ENCODE measurements around the gene ZNF264. TPM values are rescaled to one million over a fixed set of nuclear protein-coding genes. Genes with fewer than 3 reads are reported as not detected.

ZNF264 gene
- total and polyA plus RNA-seq, 2 of the 8 experiments (the other 6 are each of a cell fraction or from before 2014, with no cell fraction given): 3.6 to 20.0 TPM

DNA sequence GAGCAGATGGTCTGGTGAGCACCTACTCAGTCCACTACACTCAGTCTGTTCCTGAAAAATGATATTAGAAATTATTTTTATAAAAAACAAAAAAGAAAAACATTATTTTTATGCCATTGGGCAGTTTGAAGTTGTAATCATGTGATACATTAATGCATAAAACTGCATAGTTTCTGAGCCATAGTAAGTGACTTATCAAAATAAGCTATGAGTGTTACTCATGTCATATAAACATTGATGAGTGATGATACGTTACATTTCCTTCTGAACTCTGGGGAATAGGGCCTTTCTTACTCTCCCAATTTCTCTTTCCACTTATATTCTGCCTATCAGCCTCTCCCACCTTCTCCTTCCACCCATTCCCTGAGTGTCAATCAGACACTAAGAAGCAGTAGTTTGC lies 58.0 kb downstream of the ZNF264 start:
- H3K36me3 ChIP-seq (ENCODE audit: control insufficient read depth in 2 of 4, insufficient read depth in 4 of 4, low read length in 3 of 4): peaks cover 8 to 52% (median 41%) of the 10 kb centered on the region in 4 experiments; a peak in 7 of 8 replicates
- POLR2A ChIA-PET (ENCODE audit: partially characterized antibody): no interaction called here
- FAIRE-seq: no peak

More for the DNA sequence above, 58.0 kb downstream of the ZNF264 start:
- Histone ChIP-seq H4K20me1 (replicated peaks in 1 of 2; ENCODE audit: control insufficient read depth in 1 of 2, insufficient read depth in 2 of 2, low read length in 2 of 2) (peaks cover 3 to 4% of the 10 kb centered on the region in 2 experiments), H2BK5ac (ENCODE audit: low read depth, low read length) (no peak overlapping the region), H3K9ac (replicated peaks in 1 of 4; ENCODE audit: extremely low read depth in 1 of 4, low read depth in 3 of 4, low read length in 3 of 4) (no peak overlapping the region), H3K4me2 (ENCODE audit: insufficient read depth in 1 of 2, low read depth in 2 of 2, low read length in 2 of 2) (no peak overlapping the region), H3K79me1 (ENCODE audit: low read depth, low read length) (no peaks in the 10 kb centered on the region), H2AFZ (ENCODE audit: low read length) (no peak overlapping the region), H3K27ac (ENCODE audit: low read depth, low read length) (no peak overlapping the region), H3K79me2 (ENCODE audit: control insufficient read depth in 1 of 2, insufficient read depth in 2 of 2, low read length in 2 of 2) (no peaks in the 10 kb centered on the region), H2BK20ac (ENCODE audit: low read length) (no peak overlapping the region), H4K91ac (replicated peaks; ENCODE audit: insufficient read length, low read length) (no peak overlapping the region), H3K18ac (ENCODE audit: extremely low read depth, low read length) (no peak overlapping the region), H3K23ac (ENCODE audit: insufficient read length) (no peak overlapping the region), H4K8ac (ENCODE audit: extremely low read depth, insufficient read depth, low read length) (no peak overlapping the region), H4K5ac (ENCODE audit: insufficient read length, low read depth, low read length) (no peak overlapping the region), H3K4me1 (replicated peaks in 1 of 4; ENCODE audit: control insufficient read depth in 3 of 4, insufficient read depth in 4 of 4, low read length in 3 of 4) (no peaks in the 10 kb centered on the region), H3K4me3 (ENCODE audit: extremely low read depth in 1 of 4, insufficient read depth in 2 of 4, low read depth in 3 of 4, low read length in 4 of 4) (no peak overlapping the region), H2BK120ac (replicated peaks; ENCODE audit: low read depth, low read length) (no peak overlapping the region), H3K9me3 (ENCODE audit: insufficient read depth in 2 of 2, low read depth in 1 of 2, low read length in 1 of 2) (no peaks in the 10 kb centered on the region), H3K27me3 (replicated peaks in 1 of 4; ENCODE audit: control insufficient read depth in 3 of 4, extremely low read depth in 1 of 4, insufficient read depth in 3 of 4, low read length in 3 of 4) (no peaks in the 10 kb centered on the region), H2AK5ac (ENCODE audit: low read depth, low read length) (no peak overlapping the region), H3K23me2 (ENCODE audit: low read depth, low read length) (no peaks in the 10 kb centered on the region), H3K56ac (replicated peaks; ENCODE audit: insufficient read length, low read depth, low read length) (no peak overlapping the region), H2BK15ac (ENCODE audit: low read length) (no peak overlapping the region), H3K4ac (replicated peaks; ENCODE audit: insufficient read length, low read depth, low read length) (no peak overlapping the region), H2BK12ac (ENCODE audit: low read depth, low read length) (no peak overlapping the region), H3K14ac (ENCODE audit: insufficient read length) (no peak overlapping the region)
- TF ChIP-seq BACH1 (IDR thresholded peaks at IDR 0.05; ENCODE audit: low read length) (no peak), JUND (IDR thresholded peaks at IDR 0.05; ENCODE audit: low read length) (no peak), SIN3A (conservative IDR thresholded peaks at IDR 0.05 in 1 of 2, IDR thresholded peaks at IDR 0.05 in 1 of 2; ENCODE audit: low read depth in 1 of 2, low read length in 2 of 2) (no peak), KDM5A (IDR thresholded peaks at IDR 0.05; ENCODE audit: low read length) (no peak), SP4 (IDR thresholded peaks at IDR 0.05; ENCODE audit: low read length) (no peak), BCL11A (IDR thresholded peaks at IDR 0.05; ENCODE audit: low read depth in 2 of 2, low read length in 2 of 2) (no peak), RXRA (IDR thresholded peaks at IDR 0.05; ENCODE audit: insufficient read depth, low read depth, low read length) (no peak), KDM1A (IDR thresholded peaks at IDR 0.05; ENCODE audit: borderline replicate concordance, low read length) (no peak)
- TF ChIP-seq, protein P1, sequence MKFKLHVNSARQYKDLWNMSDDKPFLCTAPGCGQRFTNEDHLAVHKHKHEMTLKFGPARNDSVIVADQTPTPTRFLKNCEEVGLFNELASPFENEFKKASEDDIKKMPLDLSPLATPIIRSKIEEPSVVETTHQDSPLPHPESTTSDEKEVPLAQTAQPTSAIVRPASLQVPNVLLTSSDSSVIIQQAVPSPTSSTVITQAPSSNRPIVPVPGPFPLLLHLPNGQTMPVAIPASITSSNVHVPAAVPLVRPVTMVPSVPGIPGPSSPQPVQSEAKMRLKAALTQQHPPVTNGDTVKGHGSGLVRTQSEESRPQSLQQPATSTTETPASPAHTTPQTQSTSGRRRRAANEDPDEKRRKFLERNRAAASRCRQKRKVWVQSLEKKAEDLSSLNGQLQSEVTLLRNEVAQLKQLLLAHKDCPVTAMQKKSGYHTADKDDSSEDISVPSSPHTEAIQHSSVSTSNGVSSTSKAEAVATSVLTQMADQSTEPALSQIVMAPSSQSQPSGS (IDR thresholded peaks at IDR 0.05; ENCODE audit: low read length): no peak
- TF ChIP-seq, protein P2, sequence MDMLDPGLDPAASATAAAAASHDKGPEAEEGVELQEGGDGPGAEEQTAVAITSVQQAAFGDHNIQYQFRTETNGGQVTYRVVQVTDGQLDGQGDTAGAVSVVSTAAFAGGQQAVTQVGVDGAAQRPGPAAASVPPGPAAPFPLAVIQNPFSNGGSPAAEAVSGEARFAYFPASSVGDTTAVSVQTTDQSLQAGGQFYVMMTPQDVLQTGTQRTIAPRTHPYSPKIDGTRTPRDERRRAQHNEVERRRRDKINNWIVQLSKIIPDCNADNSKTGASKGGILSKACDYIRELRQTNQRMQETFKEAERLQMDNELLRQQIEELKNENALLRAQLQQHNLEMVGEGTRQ (IDR thresholded peaks at IDR 0.05; ENCODE audit: low read length): no peak
- TF ChIP-seq, protein P3, sequence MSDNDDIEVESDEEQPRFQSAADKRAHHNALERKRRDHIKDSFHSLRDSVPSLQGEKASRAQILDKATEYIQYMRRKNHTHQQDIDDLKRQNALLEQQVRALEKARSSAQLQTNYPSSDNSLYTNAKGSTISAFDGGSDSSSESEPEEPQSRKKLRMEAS (IDR thresholded peaks at IDR 0.05): no peak
- DNase-seq (ENCODE audit: low read depth in 1 of 2, low spot score in 2 of 2): no peak
- CTCF ChIA-PET (ENCODE audit: partially characterized antibody): no interaction called here
- 100% methylated on average over 1 of the region's 1 CpG; no CpG with 5 or more reads in 1 of the 2 experiments for WGBS, 2 experiments (ENCODE audit: extremely low coverage in 1 of 2, insufficient coverage in 1 of 2, insufficient read length in 1 of 2, insufficient replicate concordance in 2 of 2, low coverage in 1 of 2, low lambda C conversion rate in 2 of 2, missing lambda C conversion rate in 1 of 2)

All from H1 (cell line).